Activated CD4-positive, alpha-beta T cell treated with anti-CD3 and anti-CD28 coated beads, Interleukin-10, Interleukin-2, amounts not matched to agents 100 ng/mL and 50 ng/mL, durations not matched to agents 16 hours and 8 hours (primary cell): ENCODE results near the gene SUPT3H.
"Not testable (repeated sequence)": the region's sequence is repeated elsewhere in the genome, so short reads cannot be mapped to it uniquely, and the experiment has no call there.

Experiments
- DNase-seq: peaks from one replicate; pipeline ENCODE4 v3.0.0-alpha.2; 2020

The SUPT3H gene

DNA sequence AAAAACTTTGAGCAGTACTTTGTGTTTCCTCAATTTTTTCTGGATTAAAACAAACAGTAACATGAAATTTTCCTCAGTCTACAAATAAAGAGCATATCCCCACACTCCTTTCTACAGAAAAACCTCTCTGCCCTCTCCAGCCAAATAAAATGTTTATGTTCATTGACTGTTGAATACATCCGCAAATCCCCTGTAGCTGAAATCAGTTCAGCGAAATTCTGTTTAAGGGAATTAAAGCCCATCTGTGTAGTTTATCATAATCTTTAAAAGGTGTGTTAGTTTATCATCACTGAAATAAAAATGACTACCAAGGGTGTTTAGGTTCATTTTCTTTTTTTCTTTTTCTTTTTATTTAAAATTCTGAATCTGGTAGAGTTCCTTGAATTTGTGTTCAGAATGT lies 207.4 kb downstream of the SUPT3H start:
- DNase-seq = no peak

DNA sequence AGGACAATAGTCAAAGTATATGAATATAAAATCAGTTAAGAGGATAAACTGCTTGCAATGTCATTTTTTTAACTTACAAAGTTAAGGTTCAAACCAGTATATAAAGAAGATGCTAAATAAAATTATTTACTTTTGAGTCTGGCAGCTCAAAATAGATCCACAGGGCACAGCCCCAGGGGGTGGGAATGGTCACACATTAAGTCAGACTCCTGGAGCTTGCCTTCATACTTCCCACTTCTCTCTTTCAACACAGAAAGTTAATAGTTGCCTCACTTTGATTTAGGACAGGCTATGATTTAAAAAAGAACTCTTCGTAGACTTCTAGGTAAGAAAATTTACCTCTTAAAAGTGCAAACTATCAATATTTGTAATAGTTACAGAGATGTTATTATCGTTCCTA lies 207.9 kb downstream of the SUPT3H start:
- DNase-seq = no peak

DNA sequence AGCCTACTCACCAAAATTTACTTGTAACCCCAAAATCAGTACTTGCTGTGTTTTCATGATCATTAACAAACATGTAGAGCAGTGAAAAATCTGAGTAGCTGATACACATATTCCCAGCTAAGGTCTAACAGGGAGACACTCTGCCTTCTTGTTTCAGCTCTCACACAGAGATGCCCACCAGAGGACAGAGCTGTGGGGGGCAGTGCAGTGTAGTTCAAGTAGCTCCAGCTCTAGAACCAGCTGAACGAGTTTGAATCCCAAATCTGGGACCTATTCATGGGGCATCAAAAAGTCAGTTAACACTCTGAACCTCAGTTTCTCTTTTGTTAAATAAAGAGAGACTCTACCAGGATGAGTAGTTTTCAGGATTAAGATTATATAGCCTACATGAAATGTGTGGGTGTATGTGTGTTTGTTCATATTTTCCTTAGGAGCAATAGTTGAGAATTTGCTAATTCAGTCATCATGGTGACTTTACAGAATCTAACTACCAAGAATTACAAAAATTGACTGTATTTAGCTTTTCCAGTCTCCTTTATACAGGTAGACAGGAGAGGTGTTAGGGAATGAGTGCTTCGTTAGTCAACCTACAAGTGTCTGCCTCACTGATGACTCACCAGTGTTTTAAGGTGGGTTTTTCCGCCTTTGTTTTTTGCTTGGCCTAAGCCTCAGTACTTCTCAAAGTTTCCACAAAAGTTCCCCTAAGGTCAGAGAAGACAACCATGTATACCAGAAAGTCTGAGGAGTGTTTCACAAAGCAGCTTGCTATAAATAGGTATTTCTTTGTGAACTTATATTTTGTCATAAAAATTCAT lies 213.6 kb downstream of the SUPT3H start:
- DNase-seq = peak; percentile 74

DNA sequence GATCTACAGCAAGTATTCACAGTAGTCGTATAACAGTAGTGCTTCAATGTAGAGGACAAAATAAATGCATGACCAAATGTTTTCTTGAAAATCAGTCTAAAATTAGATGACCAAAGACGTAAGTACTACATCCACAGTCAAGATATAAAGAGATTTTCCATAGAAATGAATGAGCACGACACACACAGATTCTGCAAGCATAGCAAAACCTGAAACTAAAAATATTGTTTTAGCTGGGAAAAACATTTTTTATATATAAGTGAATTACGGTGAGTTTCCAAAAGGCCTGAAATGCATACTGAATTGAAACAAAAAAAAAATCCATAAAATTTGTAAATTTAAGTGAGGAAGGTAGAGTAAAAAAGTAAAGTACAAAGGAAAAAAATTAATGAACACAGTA lies 217.4 kb downstream of the SUPT3H start:
- no peak for DNase-seq

DNA sequence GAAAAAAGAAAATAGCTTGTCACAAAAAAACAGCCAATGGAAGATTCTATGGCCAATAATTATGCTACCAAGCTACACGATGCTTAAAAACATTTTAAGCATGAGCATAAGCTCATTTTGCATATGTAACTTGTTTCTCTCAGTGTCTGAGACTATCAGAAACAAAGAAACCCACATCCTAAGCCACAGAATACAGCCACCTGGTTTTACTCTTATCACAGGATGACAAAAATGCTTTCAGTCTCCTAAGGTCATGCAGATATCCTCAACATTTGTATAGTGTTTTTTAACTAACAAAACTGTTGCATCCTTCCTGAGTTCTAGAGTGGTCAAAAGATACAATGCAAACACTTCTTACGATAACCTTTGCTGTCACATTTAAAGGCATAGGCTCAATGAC lies 221.7 kb downstream of the SUPT3H start:
- DNase-seq = peak; percentile 78

DNA sequence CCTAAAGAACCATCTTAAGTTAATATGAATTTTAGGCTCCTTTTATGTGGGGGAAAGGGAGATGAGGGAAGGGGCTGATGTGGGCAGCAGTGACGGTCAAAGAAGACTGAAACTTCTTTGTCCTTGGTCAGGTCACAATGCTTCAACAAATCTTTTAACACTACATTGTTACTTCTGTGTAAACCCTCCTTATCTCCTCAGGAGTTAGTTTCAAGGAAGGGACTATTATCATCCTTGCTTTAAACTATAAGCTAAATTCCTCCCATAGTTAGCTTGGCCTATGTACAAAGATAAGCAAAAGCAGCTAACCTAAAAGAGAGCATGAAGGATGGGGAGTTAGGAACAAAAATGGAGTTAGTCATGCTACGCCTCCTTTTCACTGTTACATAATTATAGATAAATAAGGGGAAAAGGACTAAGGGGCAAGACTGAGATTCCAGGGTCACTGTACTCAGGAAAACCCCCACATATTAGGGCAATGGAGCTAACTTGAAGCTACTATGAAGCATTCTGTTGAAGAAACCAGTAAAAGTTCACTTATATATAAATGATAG lies 222.3 kb downstream of the SUPT3H start:
- no peak for DNase-seq

DNA sequence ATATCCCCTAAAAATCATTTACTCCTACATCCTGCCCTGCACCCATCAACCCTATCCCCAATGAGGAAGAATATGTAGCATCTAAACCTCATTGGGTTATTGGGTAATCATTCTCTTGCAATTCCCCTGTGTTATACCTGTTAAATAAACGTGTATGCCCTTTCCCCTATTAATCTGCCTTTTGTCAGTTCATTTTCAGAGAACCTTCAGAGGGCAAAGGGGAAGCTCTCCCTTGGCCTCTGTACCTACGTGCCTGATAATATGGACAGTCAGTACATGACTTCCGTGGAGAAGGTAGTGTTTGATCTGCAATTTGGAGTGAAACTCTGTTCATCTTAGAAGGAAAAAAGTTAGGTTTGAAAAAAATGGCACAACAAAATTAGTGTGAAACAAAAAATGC lies 223.1 kb downstream of the SUPT3H start:
- no peak for DNase-seq

DNA sequence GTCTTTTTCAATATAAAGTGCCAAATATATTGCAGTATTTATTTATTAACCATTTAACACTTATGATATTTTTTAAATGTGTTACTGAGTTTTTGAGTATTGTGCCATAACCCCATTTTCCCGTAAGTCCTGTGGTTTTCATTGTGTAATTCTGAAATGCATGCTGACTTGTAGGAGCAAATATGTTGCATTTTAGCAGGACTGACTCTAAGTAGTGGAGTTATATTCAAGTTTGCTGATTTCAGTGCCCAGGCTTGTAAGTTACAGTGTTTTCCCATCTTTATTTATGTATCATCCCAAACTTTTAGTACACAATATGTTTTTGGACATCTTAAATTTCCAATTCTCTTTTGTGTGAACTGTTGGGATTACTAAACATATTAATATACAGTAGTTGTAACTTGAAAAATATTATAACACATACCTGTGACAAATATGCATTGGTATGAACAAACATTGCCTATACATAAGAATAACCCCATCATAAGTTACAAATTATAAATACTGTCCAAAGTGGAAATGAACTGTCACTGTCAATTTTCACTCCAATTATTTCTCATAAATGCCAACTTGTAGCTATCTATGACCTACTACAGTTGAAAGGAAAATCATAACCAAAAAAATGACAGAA lies 228.9 kb downstream of the SUPT3H start:
- DNase-seq = no peak

DNA sequence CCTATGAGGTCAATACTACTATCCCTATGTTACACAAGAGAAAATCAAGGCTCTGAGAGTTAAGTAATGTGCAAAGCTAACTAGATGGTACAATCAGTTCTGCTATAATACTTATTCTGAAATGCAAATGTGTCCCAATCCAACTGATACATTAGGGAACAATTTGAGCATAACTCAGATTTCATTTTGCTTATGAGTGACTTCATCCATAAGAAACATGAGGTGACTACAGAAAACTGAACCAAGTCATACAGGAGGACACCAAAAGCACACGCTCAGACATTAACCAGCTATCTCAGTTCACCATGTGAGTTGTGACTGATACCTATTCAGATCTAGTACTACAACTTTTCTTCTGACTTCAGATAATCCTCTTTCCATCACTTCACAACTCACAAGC lies 229.5 kb downstream of the SUPT3H start:
- DNase-seq = no peak

DNA sequence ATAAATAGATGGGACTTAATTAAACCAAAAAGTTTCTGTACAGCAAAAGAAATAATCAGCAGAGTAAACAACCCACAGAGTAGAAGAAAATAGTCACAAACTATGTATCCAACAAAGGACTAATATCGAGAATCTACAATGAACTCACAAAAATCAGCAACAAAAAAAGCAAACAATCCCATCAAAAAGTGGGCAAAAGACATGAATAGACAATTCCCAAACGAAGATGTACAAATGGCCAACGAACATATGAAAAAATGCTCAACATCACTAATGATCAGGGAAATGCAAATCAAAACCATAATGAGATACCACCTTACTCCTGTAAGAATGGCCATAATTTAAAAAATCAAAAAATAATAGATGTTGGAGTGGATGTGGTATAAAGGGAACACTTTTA lies 232.1 kb downstream of the SUPT3H start:
- not testable (repeated sequence) for DNase-seq

DNA sequence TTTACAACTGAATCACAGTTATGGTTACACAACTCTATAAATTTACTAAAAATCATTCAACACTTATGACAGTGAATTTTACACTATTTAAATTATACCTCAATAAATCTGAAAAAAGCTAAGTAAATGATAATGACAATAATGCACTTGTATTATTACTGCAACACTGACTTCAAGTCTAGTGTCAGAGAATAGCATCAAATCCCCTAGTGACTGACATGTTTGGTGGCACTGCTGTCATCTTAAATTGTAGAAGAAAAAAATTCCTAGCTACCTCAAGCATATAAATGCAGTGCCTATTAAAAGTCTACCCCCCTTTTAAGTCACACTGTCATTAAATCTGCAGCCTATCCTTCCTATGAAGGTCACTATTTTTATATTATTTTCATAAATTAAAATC lies 239.0 kb downstream of the SUPT3H start:
- no peak for DNase-seq

DNA sequence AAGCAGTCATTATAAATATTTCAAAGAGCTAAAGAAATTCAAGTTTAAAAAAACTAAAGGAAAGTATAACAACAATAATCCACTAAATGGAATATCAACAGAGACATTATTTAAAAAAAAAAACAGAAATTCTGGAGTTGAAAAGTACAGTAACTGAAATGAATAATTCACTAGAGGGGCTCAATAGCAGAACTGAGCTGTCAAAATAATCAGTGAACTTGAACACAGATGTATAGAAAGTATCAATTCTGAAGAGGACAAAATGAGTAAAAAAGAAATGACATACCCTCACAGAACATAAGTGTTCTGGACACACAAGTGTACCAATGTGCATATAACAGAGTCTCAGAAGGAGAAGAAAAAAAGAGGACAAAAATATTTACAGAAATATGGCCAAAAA lies 241.2 kb downstream of the SUPT3H start:
- DNase-seq = no peak

DNA sequence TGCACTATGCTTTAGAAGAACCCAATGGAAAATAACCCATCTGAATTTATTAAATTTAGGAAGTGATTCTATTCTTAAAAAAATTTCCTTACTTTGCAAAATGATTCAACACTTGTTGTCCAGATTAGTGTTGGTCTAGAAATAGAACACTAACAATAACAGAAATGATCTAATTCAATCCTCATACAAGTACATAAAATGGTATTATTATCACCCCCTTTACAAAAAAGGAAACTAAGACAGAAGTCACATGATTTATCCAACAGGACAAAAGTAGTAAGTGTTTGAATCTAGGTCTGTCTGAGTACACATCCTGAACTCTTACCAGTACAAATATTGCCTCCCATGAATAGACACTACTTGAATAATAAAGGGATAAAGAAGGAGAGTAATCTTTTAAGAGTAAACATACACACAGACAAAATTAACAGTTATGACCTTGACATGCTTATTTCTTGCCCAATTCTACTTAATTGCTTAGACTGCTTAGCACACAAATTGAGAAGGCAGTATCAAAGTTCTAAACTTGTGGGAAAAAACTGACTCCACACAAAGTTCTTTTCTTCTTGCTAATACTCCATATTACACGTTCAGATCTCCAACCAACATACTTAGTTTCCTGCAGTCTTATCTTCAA lies 245.0 kb downstream of the SUPT3H start:
- no peak for DNase-seq

DNA sequence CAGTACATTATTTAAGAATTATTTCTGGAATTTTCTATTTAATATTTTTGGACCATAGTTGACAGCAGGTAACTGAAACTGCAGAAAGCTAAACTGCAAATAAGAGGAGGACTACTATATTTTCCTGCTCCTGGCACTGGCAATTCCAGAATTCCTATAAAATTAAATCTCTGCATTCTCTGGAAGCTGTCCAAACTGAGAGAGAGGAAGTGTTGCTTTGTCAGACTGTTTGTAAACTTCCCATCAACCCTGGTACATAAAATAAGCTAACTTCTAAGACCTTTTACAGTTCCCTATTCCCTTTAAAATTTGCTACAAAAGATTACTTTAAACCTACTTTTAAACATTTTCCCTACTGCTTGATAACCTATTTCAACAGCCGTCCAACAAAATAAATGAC lies 245.7 kb downstream of the SUPT3H start:
- DNase-seq = no peak

DNA sequence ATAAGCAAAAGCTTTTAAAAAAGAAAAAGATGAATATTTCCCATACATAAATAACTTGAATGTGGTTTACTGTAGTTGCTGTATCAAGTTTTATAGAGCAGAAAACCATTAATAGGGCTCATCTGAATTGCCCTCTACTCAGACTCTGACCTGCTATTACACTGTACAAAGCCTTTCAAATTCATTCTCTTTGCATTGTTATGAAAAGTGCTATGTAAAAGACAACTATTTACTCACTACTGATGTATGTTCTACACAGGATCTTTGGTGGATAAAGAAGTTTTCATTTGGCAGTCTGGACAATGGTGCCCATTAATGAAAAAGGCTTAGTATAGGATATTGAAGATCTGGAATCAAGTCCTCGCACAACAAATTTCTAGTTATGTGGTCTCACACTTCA lies 248.7 kb downstream of the SUPT3H start:
- no peak for DNase-seq

DNA sequence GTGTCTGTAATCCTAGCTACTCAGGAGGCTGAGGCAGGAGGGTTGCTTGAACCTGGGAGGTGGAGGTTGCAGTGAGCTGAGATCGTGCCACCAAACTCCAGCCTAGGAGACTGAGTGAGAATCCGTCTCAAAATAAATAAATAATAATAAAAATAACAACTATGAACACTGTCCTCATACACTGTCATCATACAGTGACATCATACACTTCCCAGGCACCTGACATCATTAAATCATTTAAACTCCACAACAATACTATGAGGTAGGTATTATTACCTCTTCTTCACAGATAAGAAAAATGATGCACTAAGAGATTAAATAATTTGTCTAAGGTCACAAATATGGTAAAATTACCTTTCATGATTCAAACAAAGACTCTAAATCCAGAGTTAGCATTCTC lies 250.5 kb downstream of the SUPT3H start:
- DNase-seq = no peak

DNA sequence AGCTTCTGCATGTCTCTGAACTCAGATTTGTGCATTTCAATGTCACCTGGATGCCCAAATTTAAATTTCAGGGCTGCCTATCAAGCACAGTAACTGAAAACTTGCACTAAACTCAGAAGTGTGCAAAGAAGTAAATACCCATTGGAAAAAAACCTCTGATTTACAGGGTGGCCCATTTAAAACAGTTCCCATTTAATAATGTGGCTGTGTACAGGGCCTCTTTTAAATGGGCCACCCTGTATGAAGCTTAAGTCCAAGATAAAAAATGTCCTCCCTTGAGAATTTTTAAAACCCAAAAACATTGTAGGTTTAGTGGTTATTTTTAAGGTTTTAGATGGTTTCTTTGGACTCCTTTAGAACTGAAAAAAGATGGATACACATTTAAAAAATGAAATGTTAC lies 251.7 kb downstream of the SUPT3H start:
- no peak for DNase-seq

DNA sequence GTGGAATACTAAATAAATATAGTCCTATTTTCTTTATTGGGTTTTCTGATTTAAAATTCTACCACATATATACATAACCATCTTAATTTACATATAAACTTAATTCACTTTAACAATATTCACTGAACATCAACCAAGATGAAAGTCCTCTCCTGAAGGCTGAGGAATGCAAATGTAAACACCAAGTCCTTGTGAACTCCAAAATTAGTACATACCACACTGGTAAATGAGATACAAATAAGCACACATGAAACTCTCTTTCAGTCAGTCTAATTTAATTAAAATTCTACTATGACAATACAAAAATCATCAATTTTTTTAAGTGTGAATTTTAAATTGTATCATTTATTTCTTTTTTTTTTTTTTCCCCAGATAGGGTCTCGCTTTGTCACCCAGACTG lies 254.7 kb downstream of the SUPT3H start:
- DNase-seq = no peak

DNA sequence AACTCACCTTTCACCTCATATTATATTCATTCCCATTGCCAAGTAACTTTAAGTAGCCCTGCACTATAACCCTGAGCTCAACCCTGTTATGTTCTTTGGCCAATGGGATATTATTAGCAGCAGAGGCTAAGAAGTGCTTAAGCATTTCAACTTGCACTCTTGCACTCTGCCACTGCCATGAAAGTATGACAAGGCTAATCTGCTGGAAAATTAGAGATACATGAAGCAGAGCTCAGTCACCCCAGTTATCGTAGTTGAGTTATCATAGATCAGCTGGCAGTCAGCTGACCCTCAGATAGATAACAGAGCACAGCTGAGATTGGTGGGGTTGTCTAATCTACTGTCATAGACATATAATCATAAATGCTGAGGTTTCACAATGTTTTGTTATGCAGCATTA lies 259.0 kb downstream of the SUPT3H start:
- DNase-seq = no peak

DNA sequence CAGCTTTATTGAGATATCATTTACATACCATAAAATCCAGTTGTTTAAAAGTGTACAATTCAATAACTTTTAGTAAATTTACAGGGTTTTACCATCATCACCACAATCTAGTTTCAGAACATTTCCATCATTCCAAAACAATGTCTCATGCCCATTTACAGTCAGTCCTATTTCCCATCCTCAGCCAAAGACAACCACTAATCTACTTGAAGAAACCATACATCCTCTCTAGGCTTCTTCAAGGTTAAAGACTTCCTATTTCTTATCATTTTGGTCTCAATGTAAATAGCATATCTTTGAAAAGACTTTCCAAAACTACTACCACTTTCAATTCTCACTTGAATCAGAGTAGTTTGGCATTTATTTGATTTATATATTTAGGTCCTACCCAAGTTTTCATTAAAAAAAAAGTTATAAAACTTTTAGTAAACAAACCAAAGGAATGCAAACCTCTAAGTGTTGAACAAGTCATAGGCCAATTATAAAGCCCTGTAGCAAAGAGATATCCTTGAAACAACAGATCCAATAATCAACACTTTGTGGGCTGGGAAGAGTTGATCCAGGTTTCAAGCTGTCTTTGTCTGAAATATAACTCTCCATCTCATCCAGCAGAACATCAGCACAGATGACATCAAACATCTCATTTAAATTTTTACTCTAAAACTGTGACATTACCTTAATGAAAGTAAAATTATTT lies 260.9 kb downstream of the SUPT3H start:
- DNase-seq = peak; percentile 45

DNA sequence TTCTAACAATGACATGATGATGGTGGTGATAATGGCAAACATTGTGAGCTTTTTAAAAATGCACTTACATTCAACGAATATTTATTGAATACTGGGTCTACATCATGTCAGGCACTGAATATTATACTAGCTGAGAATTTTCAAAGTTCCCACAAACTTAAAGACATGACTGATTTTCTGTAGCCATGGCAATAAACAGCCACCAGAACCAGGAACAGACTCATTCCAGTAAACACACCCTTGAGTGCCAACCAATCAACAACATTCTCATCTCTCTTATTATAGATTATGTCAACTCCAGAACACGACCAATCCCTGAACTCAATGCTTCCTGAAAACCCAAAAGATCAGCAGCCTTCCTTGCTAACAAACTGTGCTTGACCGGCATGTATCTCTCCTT lies 262.0 kb downstream of the SUPT3H start:
- DNase-seq = peak; percentile 18

DNA sequence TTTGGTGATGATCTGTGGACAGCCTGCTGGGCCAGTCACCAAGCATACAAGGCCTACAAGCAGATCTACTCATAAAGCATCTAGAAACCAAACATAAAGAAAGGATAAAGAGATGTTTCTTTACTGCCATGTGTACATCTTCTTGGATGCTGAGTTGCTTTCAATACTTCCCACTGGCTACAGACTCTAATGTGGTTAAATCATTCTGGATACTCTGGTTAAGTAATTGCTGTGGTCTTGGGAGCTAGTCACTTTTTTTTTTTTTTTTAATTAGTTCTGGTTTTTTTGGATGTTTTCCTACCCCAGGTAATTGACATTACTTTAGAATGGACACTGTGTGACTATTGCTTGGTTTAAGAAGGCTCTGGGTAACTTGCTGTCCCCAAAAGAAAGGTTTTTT lies 265.0 kb downstream of the SUPT3H start:
- DNase-seq = no peak

DNA sequence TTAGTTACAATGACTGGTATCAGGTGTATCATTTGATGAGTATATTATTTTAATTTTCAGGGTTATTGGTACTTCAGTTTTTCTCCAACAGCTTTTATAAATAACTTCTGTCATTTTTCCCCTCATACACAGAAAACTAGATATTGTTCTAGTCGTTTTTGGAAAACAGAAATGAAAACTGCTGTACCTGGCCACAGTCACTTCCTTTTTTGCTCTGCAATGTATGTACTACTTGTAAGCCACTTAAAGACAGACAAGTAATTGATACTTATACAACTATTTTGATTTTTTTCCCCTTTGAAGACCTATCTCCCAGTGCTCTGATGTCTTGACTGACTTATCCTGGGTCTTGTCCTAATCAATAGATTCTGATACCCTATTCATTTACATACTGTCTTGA lies 268.2 kb downstream of the SUPT3H start:
- no peak for DNase-seq
